CD4-positive, alpha-beta T cell (primary cell): ENCODE measurements around the gene PKNOX2. TPM values are rescaled to one million over a fixed set of nuclear protein-coding genes. Genes with fewer than 3 reads are reported as not detected.

Experiments used
- ATAC-seq: fragments of 200-7000 bp; cut with Tn5 transposase; one replicate; pipeline ENCODE4 v1.10.0; 2022; ENCODE audit warnings: mild to moderate bottlenecking; ENCODE audit not compliant: poor library complexity
- CTCF ChIA-PET: fragments of 350-600 bp; sonication (Branson Sonifier 250); formaldehyde crosslinking; loops from one replicate; lab custom pipeline; 2021; ENCODE audit warnings: antibody characterized with exemption, inconsistent platforms; lab: Charles Lee
- POLR2A ChIA-PET: fragments of 350-600 bp; sonication (Branson Sonifier 250); formaldehyde crosslinking; loops from one replicate; lab custom pipeline; 2021; ENCODE audit warnings: antibody characterized with exemption, inconsistent platforms; lab: Charles Lee
- DNase-seq, 14 experiments: peaks; one replicate each; pipeline ENCODE4 v3.0.0-alpha.2; 2013 to 2020; ENCODE audit warnings: mixed read lengths in 2 of 14
- H3K27ac ChIP-seq, 2 donors: one replicate each; pipeline versions ENCODE4 v1.5.1 to v1.7.0; 2013; ENCODE audit warnings: low read length in 2 of 2, low read depth in 1 of 2, mild to moderate bottlenecking in 1 of 2
- H3K27me3 ChIP-seq, 2 experiments: 1 replicate in 1 of 2; 2 replicates in 1 of 2; pipeline versions ENCODE4 v1.6.1 to v1.7.0; 2013; ENCODE audit warnings: low read length in 2 of 2, control low read depth in 1 of 2, mild to moderate bottlenecking in 1 of 2, moderate library complexity in 1 of 2; ENCODE audit not compliant: insufficient read depth in 2 of 2, control insufficient read depth in 1 of 2
- H3K36me3 ChIP-seq: one replicate; pipeline ENCODE4 v1.6.1; 2013; ENCODE audit warnings: low read length, control low read depth; ENCODE audit not compliant: insufficient read depth
- H3K4me1 ChIP-seq: one replicate; pipeline ENCODE4 v1.6.1; 2013; ENCODE audit warnings: low read length, control low read depth; ENCODE audit not compliant: insufficient read depth
- H3K4me3 ChIP-seq: one replicate; pipeline ENCODE4 v1.5.1; 2013; ENCODE audit warnings: mild to moderate bottlenecking, low read length, moderate library complexity
- H3K9me3 ChIP-seq, 2 experiments: 1 replicate in 1 of 2; 2 replicates in 1 of 2; pipeline versions ENCODE4 v1.6.1 to v1.7.0; 2013; ENCODE audit warnings: low read length in 2 of 2, mild to moderate bottlenecking in 2 of 2, control low read depth in 1 of 2, moderate library complexity in 1 of 2; ENCODE audit not compliant: control insufficient read depth in 1 of 2, insufficient read depth in 1 of 2
- H3K27ac Mint-ChIP-seq: one replicate; pipeline ENCODE4 v1.8.0; 2020; ENCODE audit warnings: mixed read lengths
- H3K27me3 Mint-ChIP-seq: one replicate; pipeline ENCODE4 v1.8.0; 2021; ENCODE audit warnings: mixed read lengths
- H3K36me3 Mint-ChIP-seq: one replicate; pipeline ENCODE4 v1.8.0; 2021; ENCODE audit warnings: low read depth, mixed read lengths
- H3K4me1 Mint-ChIP-seq: one replicate; pipeline ENCODE4 v1.8.0; 2021; ENCODE audit warnings: low read depth, mixed read lengths
- H3K4me3 Mint-ChIP-seq: one replicate; pipeline ENCODE4 v1.8.0; 2020; ENCODE audit warnings: mild to moderate bottlenecking, mixed read lengths
- H3K9me3 Mint-ChIP-seq: one replicate; pipeline ENCODE4 v1.8.0; 2020; ENCODE audit warnings: mixed read lengths
- intact Hi-C, 2 experiments: fragments of 100-400 bp; cut with DNase I in 1 of 2; cut with micrococcal nuclease in 1 of 2; formaldehyde crosslinking; loops; one replicate each; pipeline versions ENCODE4 v1.15.1 to v1.9.0; 2023 to 2025; cut with DNase I, micrococcal nuclease
- total RNA-seq, 174 experiments: library from RNA in 2 of 174; stranded (reverse) in 2 of 174; gene quantifications; one replicate each; pipeline ENCODE4 v1.2.3 and lab custom pipeline; 2021 to 2026
- TF ChIP-seq, protein P1 (sequence below): fragments of 200-600 bp; IDR thresholded peaks from one replicate; pipeline ENCODE4 v1.8.0; 2022; ENCODE audit warnings: antibody characterized with exemption, mild to moderate bottlenecking

The PKNOX2 gene
- total RNA-seq, 2 experiments from 2014 or later, result not detected

DNA sequence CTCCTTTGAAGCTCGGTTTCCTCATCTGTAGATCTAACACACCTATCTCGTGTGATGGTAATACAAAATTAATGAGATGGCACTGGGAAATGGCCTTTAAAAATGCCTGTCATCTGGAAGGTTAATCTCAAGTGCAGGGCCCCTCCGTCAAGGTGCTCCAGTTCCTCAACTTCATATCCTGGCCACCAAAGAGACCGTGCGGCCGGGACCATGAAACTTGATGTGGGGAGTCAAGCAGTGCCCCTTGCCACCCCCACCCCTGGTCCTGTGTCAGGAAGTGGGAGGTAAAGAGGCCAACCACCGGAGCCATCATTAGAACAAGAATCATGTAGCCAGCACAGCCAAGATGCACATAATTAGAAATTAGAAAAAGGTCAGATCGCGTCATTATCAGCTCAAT lies 223.3 kb downstream of the PKNOX2 start:
- Mint-ChIP-seq H3K27ac (no peak overlapping the region), H3K9me3 (no peaks in the 10 kb centered on the region), H3K4me1 (no peaks in the 10 kb centered on the region), H3K4me3 (no peak overlapping the region), H3K27me3 (peaks cover 32% of the 10 kb centered on the region), H3K36me3 (no peaks in the 10 kb centered on the region)
- intact Hi-C loops, result no loop called here
- DNase-seq, result no peak
- ChIA-PET POLR2A (no interaction called here), CTCF (no interaction called here)
- no peak for ATAC-seq
- Histone ChIP-seq H3K27me3 (peaks cover 0 to 6% of the 10 kb centered on the region in 2 experiments), H3K4me1 (no peaks in the 10 kb centered on the region), H3K4me3 (no peak overlapping the region), H3K36me3 (no peaks in the 10 kb centered on the region), H3K9me3 (no peaks in the 10 kb centered on the region), H3K27ac (no peak overlapping the region)
- TF ChIP-seq, protein P1, sequence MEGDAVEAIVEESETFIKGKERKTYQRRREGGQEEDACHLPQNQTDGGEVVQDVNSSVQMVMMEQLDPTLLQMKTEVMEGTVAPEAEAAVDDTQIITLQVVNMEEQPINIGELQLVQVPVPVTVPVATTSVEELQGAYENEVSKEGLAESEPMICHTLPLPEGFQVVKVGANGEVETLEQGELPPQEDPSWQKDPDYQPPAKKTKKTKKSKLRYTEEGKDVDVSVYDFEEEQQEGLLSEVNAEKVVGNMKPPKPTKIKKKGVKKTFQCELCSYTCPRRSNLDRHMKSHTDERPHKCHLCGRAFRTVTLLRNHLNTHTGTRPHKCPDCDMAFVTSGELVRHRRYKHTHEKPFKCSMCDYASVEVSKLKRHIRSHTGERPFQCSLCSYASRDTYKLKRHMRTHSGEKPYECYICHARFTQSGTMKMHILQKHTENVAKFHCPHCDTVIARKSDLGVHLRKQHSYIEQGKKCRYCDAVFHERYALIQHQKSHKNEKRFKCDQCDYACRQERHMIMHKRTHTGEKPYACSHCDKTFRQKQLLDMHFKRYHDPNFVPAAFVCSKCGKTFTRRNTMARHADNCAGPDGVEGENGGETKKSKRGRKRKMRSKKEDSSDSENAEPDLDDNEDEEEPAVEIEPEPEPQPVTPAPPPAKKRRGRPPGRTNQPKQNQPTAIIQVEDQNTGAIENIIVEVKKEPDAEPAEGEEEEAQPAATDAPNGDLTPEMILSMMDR, result no peak

- ATAC-seq (no peak), DNase-seq (no peak)
- H3K9me3 ChIP-seq, result no peaks in the 10 kb centered on the region
- H3K27me3 ChIP-seq, result peaks cover 0 to 6% of the 10 kb centered on the region in 2 experiments
- TF ChIP-seq, protein P1, result no peak
- intact Hi-C loops, result no loop called here
- Mint-ChIP-seq H3K27ac (no peak overlapping the region), H3K27me3 (peaks cover 37% of the 10 kb centered on the region), H3K9me3 (no peaks in the 10 kb centered on the region), H3K4me3 (no peak overlapping the region), H3K36me3 (no peaks in the 10 kb centered on the region), H3K4me1 (no peaks in the 10 kb centered on the region)
- H3K36me3 ChIP-seq, result no peaks in the 10 kb centered on the region
- POLR2A ChIA-PET, result no interaction called here
- H3K27ac ChIP-seq, result no peak overlapping the region
- H3K4me1 ChIP-seq, result no peaks in the 10 kb centered on the region
- CTCF ChIA-PET, result no interaction called here
- no peak overlapping the region for H3K4me3 ChIP-seq
Observed at GRCh38 chr11:125388611-125389010, 224.1 kb downstream of the PKNOX2 start.

- ATAC-seq (no peak), DNase-seq (no peak)
- Histone ChIP-seq H3K27me3 (peaks cover 0 to 6% of the 10 kb centered on the region in 2 experiments), H3K4me1 (no peaks in the 10 kb centered on the region), H3K36me3 (no peaks in the 10 kb centered on the region), H3K9me3 (no peaks in the 10 kb centered on the region), H3K4me3 (no peak overlapping the region), H3K27ac (no peak overlapping the region)
- no peaks in the 10 kb centered on the region for H3K36me3 Mint-ChIP-seq
- CTCF ChIA-PET, result no interaction called here
- no peaks in the 10 kb centered on the region for H3K9me3 Mint-ChIP-seq
- POLR2A ChIA-PET, result no interaction called here
- TF ChIP-seq, protein P1, result no peak
- no peak overlapping the region for H3K27ac Mint-ChIP-seq
- no peak overlapping the region for H3K4me3 Mint-ChIP-seq
- intact Hi-C loops, result no loop called here
- H3K4me1 Mint-ChIP-seq, result no peaks in the 10 kb centered on the region
- peaks cover 30% of the 10 kb centered on the region for H3K27me3 Mint-ChIP-seq
Observed at GRCh38 chr11:125389339-125390166, 225.0 kb downstream of the PKNOX2 start.
